Measurements from ENCODE around the gene TES.
"Not testable (repeated sequence)": the region's sequence is repeated elsewhere in the genome, so short reads cannot be mapped to it uniquely, and the experiment has no call there.

TES gene, protein sequence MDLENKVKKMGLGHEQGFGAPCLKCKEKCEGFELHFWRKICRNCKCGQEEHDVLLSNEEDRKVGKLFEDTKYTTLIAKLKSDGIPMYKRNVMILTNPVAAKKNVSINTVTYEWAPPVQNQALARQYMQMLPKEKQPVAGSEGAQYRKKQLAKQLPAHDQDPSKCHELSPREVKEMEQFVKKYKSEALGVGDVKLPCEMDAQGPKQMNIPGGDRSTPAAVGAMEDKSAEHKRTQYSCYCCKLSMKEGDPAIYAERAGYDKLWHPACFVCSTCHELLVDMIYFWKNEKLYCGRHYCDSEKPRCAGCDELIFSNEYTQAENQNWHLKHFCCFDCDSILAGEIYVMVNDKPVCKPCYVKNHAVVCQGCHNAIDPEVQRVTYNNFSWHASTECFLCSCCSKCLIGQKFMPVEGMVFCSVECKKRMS

DNA sequence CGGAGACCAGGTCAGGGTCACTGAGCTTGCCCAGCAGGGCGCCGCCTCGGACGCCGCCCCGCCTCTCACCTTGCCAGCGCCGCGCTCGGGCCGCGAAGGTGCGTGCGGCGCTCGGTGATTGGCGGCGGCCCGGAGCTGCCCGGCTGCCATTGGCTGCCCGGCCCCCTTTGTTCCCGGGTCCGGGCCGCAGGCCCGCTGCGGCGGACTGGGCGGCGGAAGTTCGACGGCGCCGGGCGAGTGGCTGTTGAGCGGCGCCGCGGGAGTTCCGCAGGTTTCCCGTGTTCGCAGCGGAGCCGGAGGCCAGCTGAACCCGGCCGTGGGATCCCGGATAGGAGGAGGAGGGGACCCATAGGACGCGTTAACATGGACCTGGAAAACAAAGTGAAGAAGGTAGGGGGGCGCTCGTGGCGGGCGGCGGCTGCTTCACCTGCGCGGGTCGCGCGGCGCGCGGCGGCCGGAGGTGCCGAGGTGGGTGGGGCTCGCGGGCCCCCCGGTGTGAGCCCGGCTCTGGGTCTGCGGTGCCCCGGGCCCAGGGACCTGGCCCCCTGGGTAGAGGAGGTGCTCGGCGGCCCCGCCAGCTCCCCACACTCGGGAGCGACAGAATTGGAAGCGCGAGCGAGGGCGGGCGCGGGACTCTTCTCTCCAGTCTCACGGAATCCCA lies at the start of gene TES:
Gene TES, plus strand, starts transcription at position 195 of the 661 bp plus-strand sequence. Its CDS starts 169 bp downstream, at position 364.
- peak; percentile 84 for DNase-seq

DNA sequence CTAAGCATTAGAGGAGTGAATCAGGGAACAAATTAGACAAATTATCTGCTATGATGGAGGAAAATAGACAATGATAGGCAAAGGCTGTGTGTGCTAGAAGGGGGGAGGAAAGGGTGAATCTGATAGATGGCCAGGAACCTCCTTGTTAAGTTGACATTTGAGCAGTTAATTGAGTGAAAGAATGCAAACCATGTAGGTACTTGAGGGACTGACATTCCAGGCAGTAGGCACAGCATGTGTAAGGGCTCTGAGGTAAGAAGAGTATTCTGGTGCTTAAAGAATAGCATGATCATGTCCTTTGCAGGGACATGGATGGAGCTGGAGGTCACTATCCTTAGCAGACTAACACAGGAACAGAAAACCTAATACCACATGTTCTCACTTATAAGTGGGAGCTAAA lies 48.6 kb upstream of the TES start:
- DNase-seq, result no peak

DNA sequence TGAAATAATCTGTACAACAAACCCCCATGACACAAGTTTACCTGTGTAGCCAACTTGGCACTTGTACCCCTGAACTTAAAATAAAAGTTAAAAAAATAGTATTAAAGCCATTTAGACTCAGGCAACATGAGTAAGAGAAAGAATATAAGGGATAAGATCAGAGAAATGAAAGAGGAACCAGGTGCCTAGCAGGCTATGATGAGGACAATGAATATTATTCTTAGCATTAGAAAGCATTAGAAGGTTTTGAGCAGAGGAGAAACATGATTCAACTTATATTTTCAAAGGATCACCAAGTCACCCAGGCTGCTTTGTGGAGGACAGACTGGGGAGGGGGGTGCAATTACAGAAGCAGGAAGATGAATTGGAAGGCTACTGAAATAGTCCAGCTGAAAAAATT lies 48.1 kb upstream of the TES start:
- no peak for DNase-seq

DNA sequence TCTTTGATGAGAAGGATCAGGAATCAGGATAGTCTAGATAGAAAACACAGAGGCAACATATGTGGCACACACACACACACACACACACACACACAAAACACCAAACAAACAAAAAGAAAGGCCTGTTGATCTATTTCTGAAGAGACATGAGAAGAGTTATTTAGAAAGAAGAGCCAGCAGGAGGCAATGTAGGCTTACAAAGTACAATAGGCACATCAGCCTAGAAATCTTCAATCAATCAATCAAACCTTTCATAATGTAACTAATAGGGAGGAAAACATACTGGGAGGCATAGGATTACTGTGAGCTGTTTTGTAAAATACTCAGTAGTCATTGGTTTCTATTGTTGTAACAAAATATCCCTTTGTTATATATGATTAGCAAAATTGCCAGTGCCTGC lies 47.3 kb upstream of the TES start:
- DNase-seq, result no peak

DNA sequence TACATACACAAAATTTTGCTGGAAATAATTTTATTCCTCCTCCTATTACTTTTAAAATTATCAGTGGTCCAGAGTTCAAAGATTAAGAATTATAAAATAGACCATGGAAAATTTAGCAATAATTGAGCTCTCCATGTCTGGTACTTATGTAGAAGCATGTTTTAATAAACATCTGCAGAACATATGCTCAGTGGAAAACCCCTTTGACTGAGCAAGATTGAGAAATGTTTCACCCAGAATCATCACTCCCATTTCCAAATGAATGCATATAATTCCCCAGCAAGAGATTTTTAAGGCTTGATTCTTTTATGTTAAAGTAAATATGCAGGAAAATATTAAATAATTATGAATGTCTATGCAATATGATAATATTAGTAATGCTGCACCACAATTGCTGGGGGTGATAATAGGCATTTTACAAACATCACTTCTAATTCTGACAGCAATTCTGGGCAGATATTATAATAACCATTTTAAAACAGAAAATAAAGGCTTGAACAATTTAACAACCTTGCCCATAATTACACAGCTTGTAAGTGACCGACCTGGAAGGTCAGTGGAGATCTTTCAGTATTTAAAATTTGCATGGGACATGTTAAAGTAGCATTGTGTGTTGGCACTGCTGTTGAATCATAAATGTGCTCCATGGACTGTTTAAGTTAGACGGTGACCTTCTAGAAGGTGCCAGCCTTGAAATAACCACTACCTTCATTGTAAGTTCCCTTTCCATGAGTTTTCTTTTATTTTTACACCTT lies 45.6 kb upstream of the TES start:
- no peak for DNase-seq

DNA sequence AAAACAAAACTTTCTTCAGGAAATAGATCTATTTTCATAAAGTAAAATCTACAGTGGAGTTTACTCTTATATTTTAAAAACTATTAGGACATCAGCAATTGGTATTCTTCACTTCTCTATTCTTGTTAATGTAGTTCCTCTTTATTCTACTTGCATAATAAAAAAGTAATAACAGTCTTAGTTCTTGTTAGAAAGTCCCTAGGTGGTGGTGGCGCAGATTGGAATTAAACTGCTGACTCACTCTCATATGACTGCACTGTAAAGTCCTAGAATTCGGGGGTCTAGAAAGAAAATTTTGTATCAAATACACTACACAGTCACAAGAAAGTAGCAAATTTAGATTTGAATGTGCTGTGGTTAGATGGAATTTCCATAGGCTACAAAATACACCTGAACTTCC lies 44.6 kb upstream of the TES start:
- no peak for DNase-seq

DNA sequence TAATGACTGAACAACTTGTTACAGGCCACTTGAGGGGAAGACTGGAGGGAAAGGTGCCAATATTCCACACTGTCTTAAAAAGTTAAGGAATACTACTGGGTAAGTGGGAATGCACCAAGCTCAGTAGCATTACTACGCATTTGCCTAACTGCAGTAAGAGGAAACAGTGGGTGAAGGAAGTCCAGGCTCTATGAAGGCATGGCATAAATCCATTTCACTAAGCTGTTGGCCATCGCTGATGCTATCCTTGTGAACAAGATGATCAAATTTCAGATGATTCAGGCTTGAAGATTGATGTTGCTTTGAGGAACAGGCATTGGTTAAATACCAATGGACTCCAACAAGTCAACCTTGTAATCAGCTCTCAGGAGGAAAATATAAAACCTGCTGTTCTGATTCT lies 44.2 kb upstream of the TES start:
- DNase-seq, result no peak

DNA sequence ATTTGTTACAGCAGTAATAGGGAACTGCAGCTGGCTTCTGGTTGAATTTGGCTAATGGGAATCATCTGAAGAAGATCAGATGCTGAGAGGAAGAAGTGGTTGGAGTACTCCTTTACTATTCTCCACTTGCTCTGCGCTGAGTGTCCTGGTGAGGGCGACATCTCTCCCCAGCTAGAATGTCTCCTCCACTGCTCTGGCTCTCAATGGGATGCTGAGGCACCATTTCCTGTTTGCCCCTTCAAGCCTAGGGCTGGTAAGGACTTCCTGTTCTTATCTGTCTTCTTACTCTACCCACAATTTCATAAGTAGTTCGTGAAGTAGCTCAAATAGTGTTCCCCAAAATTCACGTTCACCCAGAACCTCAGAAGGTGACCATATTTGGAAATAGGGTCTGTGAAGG lies 43.2 kb upstream of the TES start:
- DNase-seq, result peak; percentile 42

DNA sequence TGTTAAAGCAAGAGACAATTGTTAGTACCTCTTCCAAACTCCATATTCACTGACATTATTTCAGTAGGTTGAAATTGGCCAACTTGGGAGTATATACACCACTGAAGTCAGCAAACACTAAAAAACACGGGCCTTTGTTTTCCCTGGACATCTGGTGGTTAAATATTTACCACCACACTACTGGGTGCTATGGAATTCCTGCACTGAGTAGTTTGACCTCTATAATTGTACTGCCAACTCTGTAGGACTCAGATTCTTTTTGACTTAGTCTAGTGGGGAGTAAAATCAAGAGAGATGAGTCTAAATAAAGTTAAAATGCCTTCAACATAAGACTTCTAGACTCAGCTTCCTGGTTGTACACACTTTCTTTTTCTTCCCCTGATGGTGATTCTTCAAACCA lies 41.3 kb upstream of the TES start:
- no peak for DNase-seq

DNA sequence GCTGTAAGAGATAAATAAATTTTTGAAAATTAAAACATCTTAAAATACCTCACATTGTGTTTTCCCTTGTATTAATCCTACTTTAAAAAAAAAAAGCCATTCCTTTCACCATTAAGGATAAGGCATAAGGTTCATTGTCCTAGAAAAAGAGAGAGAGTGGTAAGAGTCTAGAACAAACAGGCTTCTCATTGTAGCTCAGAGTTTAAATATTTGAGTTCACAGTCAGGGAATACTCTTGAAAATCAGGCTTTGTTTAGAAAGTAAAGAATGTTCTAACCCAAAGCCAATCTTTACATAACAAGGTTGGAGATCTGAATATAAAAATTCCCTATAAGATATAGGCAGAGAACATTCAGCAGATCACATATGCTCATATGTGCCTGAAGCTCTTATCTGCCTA lies 40.2 kb upstream of the TES start:
- no peak for DNase-seq

DNA sequence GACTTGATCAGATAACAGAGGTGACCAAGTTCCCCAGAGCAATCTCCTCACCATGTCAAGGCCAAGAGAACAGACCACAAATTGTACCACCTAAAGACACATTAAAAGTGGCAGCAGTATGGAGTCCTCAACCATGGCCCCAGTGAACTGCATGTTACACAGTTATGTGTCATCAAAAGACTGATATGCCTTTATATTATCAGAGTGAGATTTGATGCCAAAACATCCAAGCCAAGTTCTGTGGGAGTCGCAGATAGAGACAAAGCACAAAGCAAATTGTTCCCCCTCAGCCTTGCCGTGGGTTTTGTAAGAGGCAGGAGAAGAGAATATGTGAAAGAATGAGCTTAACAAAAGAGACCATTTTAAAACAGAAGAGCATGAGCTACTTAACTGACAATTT lies 39.2 kb upstream of the TES start:
- no peak for DNase-seq

DNA sequence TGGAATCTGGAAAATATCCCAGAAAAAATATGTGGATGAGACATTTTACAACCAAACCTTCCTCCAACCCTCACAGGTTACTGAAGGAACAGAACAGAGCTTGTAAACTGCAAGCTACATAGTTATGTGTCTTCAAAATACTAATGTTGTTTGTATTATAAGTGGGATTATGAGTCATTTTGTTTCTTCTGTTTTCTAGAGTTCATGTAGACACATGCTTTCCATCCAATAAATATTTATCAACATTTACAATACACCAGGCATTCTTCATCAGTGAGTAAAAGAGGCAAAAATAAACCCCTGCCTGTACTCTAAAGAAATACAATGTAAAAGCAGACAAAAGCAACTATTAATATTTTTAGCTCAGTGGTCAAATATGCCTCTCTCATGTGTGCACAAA lies 38.0 kb upstream of the TES start:
- DNase-seq, result no peak

DNA sequence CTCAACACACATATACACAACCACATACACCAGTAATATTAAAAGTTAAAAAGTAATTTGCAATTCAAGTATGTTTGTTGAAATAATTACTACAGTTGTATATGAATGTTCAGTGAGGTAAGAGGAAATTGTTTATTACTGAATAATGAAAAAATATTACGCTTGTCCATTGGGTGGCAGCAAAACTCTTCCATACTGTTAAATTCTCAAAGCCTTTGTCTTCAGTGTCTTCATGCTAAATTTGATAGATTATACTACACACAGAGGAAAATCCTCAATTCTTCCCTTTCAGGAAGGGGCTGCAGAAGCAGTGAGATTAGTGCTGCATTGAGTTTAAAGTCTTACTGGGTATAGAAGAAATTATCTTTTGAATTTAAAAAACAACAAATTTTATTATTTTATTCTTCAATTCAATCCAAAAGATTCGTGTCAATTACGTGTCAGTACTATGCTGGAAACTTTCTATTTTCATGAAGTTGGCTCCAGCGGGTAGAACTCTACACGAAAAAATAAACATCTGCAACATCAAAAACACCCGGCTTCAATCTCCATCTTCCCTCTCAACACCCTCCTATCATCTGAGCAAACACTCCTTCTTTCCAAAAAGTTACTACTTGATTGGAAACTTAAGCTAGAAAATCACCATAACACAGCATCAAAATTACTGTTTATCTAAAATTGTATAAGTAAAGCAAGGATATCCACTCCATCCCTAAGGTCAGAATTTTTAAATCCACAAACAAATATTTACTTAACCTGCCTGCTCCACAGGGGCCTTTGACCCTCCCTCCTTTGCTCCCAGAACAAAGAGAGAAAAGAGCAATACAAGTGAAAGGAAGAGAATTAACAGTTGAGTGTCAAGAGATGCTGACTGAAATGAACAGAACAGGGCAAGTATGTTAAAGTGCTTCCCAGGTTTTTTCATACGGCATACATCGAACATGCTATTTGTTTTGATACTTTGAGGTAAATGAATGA lies 37.0 kb upstream of the TES start:
- peak; percentile 44 for DNase-seq

DNA sequence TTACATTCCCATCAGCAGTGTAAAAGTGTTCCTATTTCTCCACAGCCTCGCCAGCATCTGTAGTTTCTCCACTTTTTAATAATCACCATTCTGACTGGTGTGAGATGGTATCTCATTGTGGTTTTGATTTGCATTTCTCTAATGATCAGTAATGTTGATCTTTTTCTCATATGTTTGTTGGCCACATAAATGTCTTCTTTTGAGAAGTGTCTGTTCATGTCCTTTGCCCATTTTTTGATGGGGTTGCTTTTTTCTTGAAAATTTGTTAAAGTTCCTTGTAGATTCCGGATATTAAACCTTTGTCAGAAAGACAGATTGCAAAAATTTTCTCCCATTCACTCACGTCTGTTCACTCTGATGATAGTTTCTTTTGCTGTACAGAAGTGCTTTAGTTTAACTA lies 35.2 kb upstream of the TES start:
- DNase-seq, result not testable (repeated sequence)

DNA sequence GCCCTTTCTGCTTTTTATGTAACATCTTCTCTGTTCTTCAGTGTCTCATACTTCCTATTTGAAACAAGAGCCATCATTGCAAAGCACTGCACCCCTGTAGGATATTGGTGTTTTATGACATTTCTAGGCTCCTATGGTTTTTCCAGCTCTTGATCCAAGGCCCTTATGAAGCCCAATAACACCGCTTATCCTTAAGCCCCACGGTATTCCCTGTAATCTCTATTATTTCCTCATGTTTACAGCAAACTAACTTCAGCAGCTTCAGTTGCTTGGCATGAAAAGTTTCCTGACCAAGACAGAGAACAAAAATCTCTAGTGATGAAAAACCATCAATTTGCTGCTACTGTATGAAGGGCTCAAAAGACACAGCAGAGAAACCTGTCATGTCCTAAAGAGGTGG lies 34.1 kb upstream of the TES start:
- DNase-seq, result no peak

DNA sequence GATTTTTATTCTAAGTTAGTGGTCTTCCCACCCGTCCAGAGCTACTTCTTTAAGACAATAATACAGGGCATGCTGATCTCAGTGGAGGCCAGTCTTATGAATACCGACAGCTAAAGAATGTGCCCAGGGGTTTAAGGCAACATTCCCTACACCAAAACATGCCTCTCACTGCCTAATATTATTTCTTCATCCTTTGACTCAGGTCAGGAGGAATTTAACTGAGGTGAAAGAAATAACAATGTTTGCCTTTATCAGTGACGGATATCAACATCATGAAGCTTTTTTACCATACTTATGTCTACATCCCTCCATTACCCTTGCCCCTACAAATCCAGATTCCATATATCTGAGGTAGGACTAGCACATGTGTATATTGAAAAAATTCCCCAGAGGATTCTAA lies 33.3 kb upstream of the TES start:
- no peak for DNase-seq

DNA sequence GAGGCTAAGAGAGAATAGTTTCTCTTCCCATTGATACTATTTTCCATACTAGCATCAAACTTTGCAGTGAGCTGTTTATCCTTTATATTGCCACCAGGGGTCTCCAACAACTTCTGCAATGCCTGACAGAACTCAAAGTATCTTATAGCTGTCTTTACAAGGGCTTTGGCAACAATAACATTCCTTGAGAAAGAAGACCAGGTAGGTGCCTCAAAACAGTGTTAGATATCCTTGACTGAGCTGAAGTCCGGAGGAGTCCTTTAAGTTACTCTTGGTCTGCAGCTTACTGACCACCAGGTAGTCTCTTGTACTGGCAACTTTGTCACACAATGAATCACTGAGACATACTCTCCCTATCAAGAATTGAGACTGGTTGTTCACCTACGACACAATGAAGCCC lies 30.0 kb upstream of the TES start:
- peak; percentile 50 for DNase-seq

DNA sequence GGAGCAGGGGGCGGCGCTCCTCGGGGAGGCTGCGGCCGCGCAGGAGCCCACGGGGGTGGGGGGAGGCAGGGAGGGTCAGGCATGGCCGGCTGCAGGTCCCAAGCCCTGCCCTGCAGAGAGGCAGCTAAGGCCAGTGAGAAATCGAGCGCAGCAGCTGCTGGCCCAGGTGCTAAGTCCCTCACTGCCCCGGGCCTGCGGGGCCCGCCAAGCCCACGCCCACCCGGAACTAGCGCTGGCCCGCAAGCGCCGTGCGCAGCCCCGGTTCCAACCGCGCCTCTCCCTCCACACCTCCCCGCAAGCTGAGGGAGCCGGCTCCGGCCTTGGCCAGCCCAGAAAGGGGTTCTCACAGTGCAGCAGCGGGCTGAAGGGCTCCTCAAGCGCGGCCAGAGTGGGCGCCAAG lies 28.3 kb upstream of the TES start:
- no peak for DNase-seq

DNA sequence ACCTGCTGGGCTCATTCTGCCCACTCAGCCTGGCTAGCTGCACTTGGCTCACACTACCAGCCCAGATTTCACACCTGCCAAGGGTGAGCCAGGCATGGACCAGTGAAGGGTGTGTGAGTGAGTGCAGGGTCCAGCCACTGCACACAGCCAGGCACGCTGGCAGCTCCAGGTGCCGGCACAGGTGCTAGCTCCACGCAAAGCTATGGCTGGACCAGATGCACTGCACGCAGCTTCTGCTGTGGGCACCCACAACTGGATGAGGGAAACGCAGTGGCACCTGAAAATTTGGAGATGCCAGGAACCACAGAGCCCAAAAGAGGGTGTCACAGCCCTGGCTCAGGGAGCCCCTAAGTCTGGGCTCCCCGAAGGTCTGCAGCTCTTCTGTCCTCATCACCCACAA lies 24.9 kb upstream of the TES start:
- no peak for DNase-seq

DNA sequence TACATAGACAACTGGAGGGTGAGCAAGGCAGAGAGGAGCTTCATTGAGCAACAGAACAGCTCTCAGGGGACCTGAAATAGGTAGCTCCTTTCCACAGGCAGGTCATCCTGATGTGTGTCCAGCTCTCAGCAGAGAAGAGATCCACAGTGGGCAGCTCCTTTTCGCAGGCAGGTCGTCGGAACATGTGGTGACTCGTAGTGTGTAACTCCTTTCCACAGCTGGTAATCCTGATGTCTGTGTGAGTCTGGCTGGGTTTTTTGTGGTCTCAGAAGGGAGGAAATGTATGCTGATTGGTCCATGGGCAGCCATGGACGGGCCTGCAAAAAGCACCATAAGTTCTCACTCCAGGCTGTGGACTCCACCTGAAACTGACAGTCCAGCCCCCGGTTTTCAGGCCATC lies 24.4 kb upstream of the TES start:
- DNase-seq, result no peak

DNA sequence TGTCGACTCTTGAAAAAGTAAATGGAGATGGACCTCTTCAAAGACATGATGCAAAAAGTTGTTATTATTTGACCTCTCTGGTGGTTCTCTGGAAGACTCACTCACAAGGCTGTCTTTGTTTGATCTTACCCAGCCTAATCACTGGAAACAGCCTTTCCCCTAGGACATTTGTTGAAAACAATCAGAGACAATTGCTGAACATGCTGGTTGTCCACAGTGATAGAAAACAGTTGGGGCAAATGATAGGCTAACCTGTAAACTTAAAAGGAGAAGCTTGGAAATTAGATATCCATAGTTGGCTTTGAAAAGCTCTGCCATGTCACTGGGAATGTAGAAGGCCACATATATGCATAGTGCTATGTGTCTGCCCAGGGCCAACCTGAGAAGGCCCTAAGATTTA lies 22.9 kb upstream of the TES start:
- no peak for DNase-seq

DNA sequence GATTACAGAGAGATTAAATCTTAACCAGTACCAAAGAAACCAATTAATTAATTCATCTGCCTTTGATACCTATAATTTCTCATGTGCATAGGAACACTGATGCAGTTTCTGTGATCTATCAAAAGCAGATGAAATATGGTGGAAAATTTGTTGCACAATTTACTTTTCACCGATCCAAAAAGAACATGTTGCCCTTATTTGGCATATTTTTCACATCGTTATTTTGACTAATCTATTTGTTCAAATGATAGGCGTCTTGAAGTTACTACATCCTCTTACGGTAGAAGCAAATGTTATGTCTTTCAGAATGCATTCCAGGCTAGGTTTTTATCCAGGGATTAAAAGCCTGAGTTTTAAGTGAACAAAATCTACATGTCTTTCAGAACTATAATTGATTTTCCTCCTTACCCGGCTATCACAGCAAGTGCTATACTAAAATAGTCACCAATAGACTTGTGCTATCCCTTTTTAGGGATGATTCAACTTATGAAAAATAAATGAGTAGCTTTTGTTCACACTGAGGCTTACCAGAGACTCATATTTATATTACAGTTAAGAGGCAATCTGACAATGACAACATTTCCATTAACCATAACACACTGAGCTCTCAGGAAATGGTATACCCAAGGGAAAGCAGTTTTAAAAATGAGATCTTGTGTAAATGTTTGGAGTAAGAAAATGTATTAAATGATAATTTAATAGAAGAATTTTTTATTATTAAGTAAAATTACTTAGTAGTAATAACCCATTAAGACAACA lies 16.8 kb upstream of the TES start:
- no peak for DNase-seq

Data from activated CD4-positive, alpha-beta T cell treated with anti-CD3 and anti-CD28 coated beads, Interleukin-10, Interleukin-2, amounts not matched to agents 100 ng/mL and 50 ng/mL, durations not matched to agents 16 hours and 8 hours (primary cell).